HCT116 (cell line): Measurements from ENCODE around the gene WNT8B. TPM values are rescaled to one million over a fixed set of nuclear protein-coding genes. Genes with fewer than 3 reads are reported as not detected.

Source experiments
- ATAC-seq: fragments of 200-7000 bp; cut with Tn5 transposase; 2 replicates; pipeline ENCODE4 v1.9.1; 2020; ENCODE audit warnings: mild to moderate bottlenecking, moderate library complexity
- BruUV-seq: library from RNA; stranded (reverse); fragments of 400-500 nt; replicated peaks from 2 replicates; lab custom pipeline; 2021; lab: Mats Ljungman, UMichigan
- CTCF ChIA-PET: fragments of 300-600 bp; sonication (Branson Sonifier 250); formaldehyde crosslinking; loops from one replicate; lab custom pipeline; 2021; ENCODE audit warnings: antibody characterized with exemption; lab: Charles Lee
- POLR2A ChIA-PET: fragments of 300-600, 350-600 bp; sonication (Branson Sonifier 250); formaldehyde crosslinking; loops from one replicate; lab custom pipeline; 2021; ENCODE audit warnings: antibody characterized with exemption; lab: Charles Lee
- RAD21 ChIA-PET, 2 experiments: fragments of 300-600 bp; sonication (Branson Sonifier 250); formaldehyde crosslinking; loops; one replicate each; lab custom pipeline; 2023; ENCODE audit warnings: low total read pairs in 2 of 2; ENCODE audit not compliant: uncharacterized antibody in 2 of 2, unreplicated experiment in 2 of 2, low non-redundant PET in 1 of 2; lab: Charles Lee
- DNase-seq: peaks from one replicate; pipeline ENCODE4 v3.0.0-alpha.2; 2010; ENCODE audit warnings: low read depth, low spot score
- H2AFZ ChIP-seq: fragments of 200-600 bp; shearing (Covaris generic), sonication (generic); 2 replicates; pipeline ENCODE4 v1.6.1; 2017; ENCODE audit warnings: low read depth, mixed run types, mixed read lengths, antibody characterized with exemption, low read length; ENCODE audit not compliant: poor library complexity, severe bottlenecking
- H3K27ac ChIP-seq: 2 replicates; pipeline ENCODE4 v1.5.1; 2012; ENCODE audit warnings: low read depth, low read length
- H3K27me3 ChIP-seq: fragments of 200-600 bp; sonication (generic); 2 replicates; pipeline ENCODE4 v1.6.1; 2016; ENCODE audit warnings: mixed run types, low read length, mixed read lengths; ENCODE audit not compliant: insufficient read depth
- H3K36me3 ChIP-seq, 2 experiments: fragments of 200-500 bp in 1 of 2; fragments of 200-600 bp in 1 of 2; sonication (Bioruptor generic) in 1 of 2; sonication (generic) in 1 of 2; 2 replicates each; pipeline versions ENCODE4 v1.5.1 to v1.6.1; 2014 to 2016; ENCODE audit warnings: low read length in 2 of 2, inconsistent platforms in 1 of 2, mixed read lengths in 1 of 2, mixed run types in 1 of 2; ENCODE audit not compliant: insufficient read depth in 2 of 2, control insufficient read depth in 1 of 2
- H3K4me1 ChIP-seq, 2 experiments: fragments of 200-600 bp in 1 of 2; sonication (generic) in 1 of 2; 2 replicates each; pipeline versions ENCODE4 v1.5.1 to v1.6.1; 2012 to 2017; ENCODE audit warnings: low read length in 2 of 2, inconsistent platforms in 1 of 2, mild to moderate bottlenecking in 1 of 2, mixed read lengths in 1 of 2, mixed run types in 1 of 2, moderate library complexity in 1 of 2; ENCODE audit not compliant: insufficient read depth in 2 of 2, control insufficient read depth in 1 of 2
- H3K4me2 ChIP-seq: fragments of 200-600 bp; sonication (generic); 2 replicates; pipeline ENCODE4 v1.6.1; 2017; ENCODE audit warnings: mixed run types, low read length, mixed read lengths
- H3K4me3 ChIP-seq, 2 experiments: fragments of 200-600 bp in 1 of 2; sonication (generic) in 1 of 2; replicated peaks in 1 of 2; 2 replicates each; pipeline ENCODE4 v1.5.1; 2011 to 2016; ENCODE audit warnings: low read length in 2 of 2, control low read depth in 1 of 2, low read depth in 1 of 2, mild to moderate bottlenecking in 1 of 2, mixed read lengths in 1 of 2, mixed run types in 1 of 2
- H3K79me2 ChIP-seq: fragments of 200-600 bp; sonication (generic); 2 replicates; pipeline ENCODE4 v1.6.1; 2017; ENCODE audit warnings: mild to moderate bottlenecking, mixed run types, low read length, moderate library complexity, mixed read lengths; ENCODE audit not compliant: insufficient read depth
- H3K9ac ChIP-seq: fragments of 200-600 bp; sonication (generic); 2 replicates; pipeline ENCODE4 v1.6.1; 2016; ENCODE audit warnings: low read length, mixed read lengths
- H3K9me2 ChIP-seq: fragments of 200-600 bp; sonication (generic), shearing (Covaris generic); 2 replicates; pipeline ENCODE4 v1.6.1; 2017; ENCODE audit warnings: mixed run types, mild to moderate bottlenecking, moderate library complexity; ENCODE audit not compliant: insufficient read depth
- H3K9me3 ChIP-seq, 2 experiments: fragments of 200-500 bp in 1 of 2; fragments of 200-600 bp in 1 of 2; sonication (Bioruptor generic) in 1 of 2; sonication (generic) in 1 of 2; 2 replicates each; pipeline ENCODE4 v1.6.1; 2014 to 2017; ENCODE audit warnings: low read length in 2 of 2, mixed read lengths in 2 of 2, inconsistent platforms in 1 of 2, low read depth in 1 of 2, mild to moderate bottlenecking in 1 of 2, mixed run types in 1 of 2, moderate library complexity in 1 of 2; ENCODE audit not compliant: control insufficient read depth in 1 of 2, insufficient read depth in 1 of 2
- H4K20me1 ChIP-seq: fragments of 200-600 bp; sonication (generic), shearing (Covaris generic); 2 replicates; pipeline ENCODE4 v1.6.1; 2017; ENCODE audit warnings: mixed run types, mild to moderate bottlenecking, moderate library complexity; ENCODE audit not compliant: insufficient read depth
- CBX3 ChIP-seq: IDR thresholded peaks from 2 replicates; pipeline ENCODE4 v1.6.1; 2012; ENCODE audit warnings: low read depth
- CEBPB ChIP-seq: IDR thresholded peaks from 2 replicates; pipeline ENCODE4 v1.6.1; 2012; ENCODE audit warnings: low read depth
- EGR1 ChIP-seq: IDR thresholded peaks from 2 replicates; pipeline ENCODE4 v1.6.1; 2012; ENCODE audit warnings: low read depth
- EZH2 ChIP-seq: fragments of 200-600 bp; sonication (generic); IDR thresholded peaks from 2 replicates; pipeline ENCODE4 v1.6.1; 2017; ENCODE audit warnings: antibody characterized with exemption, mixed run types
- EZH2phosphoT487 ChIP-seq: fragments of 200-600 bp; IDR thresholded peaks from 2 replicates; pipeline ENCODE4 v1.6.1; 2018; ENCODE audit warnings: antibody characterized with exemption, borderline replicate concordance
- FOSL1 ChIP-seq: IDR thresholded peaks from 2 replicates; pipeline ENCODE4 v1.6.1; 2012; ENCODE audit warnings: low read depth
- JUND ChIP-seq: IDR thresholded peaks from 2 replicates; pipeline ENCODE4 v1.6.1; 2012
- POLR2AphosphoS5 ChIP-seq: IDR thresholded peaks from 2 replicates; pipeline ENCODE4 v1.6.1; 2011; ENCODE audit warnings: mild to moderate bottlenecking, low read depth, low read length, moderate library complexity
- REST ChIP-seq: IDR thresholded peaks from 2 replicates; pipeline ENCODE4 v1.6.1; 2012; ENCODE audit warnings: low read depth
- SIN3A ChIP-seq: IDR thresholded peaks from 2 replicates; pipeline ENCODE4 v1.6.1; 2012; ENCODE audit warnings: low read depth
- SP1 ChIP-seq: IDR thresholded peaks from 2 replicates; pipeline ENCODE4 v1.6.1; 2012; ENCODE audit warnings: low read depth
- SRF ChIP-seq: IDR thresholded peaks from 2 replicates; pipeline ENCODE4 v1.6.1; 2012; ENCODE audit warnings: low read depth
- TCF7L2 ChIP-seq: IDR thresholded peaks from 2 replicates; pipeline ENCODE4 v1.7.0; 2011; ENCODE audit warnings: borderline replicate concordance, inconsistent platforms; ENCODE audit not compliant: insufficient read depth, insufficient read length; ENCODE audit errors: extremely low read depth
- YY1 ChIP-seq: IDR thresholded peaks from 2 replicates; pipeline ENCODE4 v1.6.1; 2011; ENCODE audit warnings: low read length, low read depth, moderate library complexity, mild to moderate bottlenecking; ENCODE audit not compliant: insufficient replicate concordance; ENCODE audit errors: extremely low read depth
- ZFX ChIP-seq: fragments of 450-650 bp; IDR thresholded peaks from 2 replicates; pipeline ENCODE4 v1.6.1; 2017
- intact Hi-C: fragments of 100-400 bp; cut with micrococcal nuclease; formaldehyde crosslinking; loops from 2 replicates; pipeline ENCODE4 v1.10.0; 2022
- total RNA-seq: library from RNA; stranded (reverse); gene quantifications from one replicate; pipeline ENCODE4 v1.2.1, GENCODE V29; 2021; ENCODE audit not compliant: unreplicated experiment

WNT8B gene
- total RNA-seq, 1 experiment from 2014 or later = not detected

- intact Hi-C loops = no loop called here
- peak overlapping the region; percentile 50 for H2AFZ ChIP-seq
- peaks cover 45% of the 10 kb centered on the region for H3K79me2 ChIP-seq
- no peaks in the 10 kb centered on the region for H3K9me2 ChIP-seq
- peak overlapping the region; percentile 79 for H3K27ac ChIP-seq
- H3K4me2 ChIP-seq = peak overlapping the region; percentile 73
- ATAC-seq (no peak), DNase-seq (no peak)
- peaks cover 28 to 32% of the 10 kb centered on the region in 2 experiments for H3K36me3 ChIP-seq
- H3K4me3 ChIP-seq = peak overlapping the region; percentile 77 to 94
- no peaks in the 10 kb centered on the region for H4K20me1 ChIP-seq
- TF ChIP-seq EZH2 = no peak
- no peak for TF ChIP-seq FOSL1
- no peak; the same call in 1 of the 2 replicates for TF ChIP-seq ZFX
- TF ChIP-seq EGR1 = no peak
- TF ChIP-seq, all 23 proteins: peak for 0
- RAD21 ChIA-PET = no interaction called here
- no TSS peak for BruUV-seq
- Histone ChIP-seq H3K4me1 (peaks cover 7 to 18% of the 10 kb centered on the region in 2 experiments; a peak in 3 of 4 replicates), H3K9ac (peak overlapping the region; percentile 91), H3K27me3 (no peaks in the 10 kb centered on the region), H3K9me3 (no peaks in the 10 kb centered on the region)
- POLR2A ChIA-PET = no interaction called here
- CTCF ChIA-PET = interaction anchor here (3.0 kb wide), 1 partner anchor 10 kb away, joined by 21 read pairs; no protein-coding TSS in a partner anchor
Measured at GRCh38 chr10:100528921-100529474, 66.2 kb downstream of the WNT8B start.

GRCh38 chr10:100529475-100530298 lies 66.9 kb downstream of the WNT8B start, which contains the start of gene NDUFB8:
NDUFB8 (minus strand) TSS chr10:100529871; CDS start chr10:100529851, 20 bp downstream.
- peaks cover 22 to 25% of the 10 kb centered on the region in 2 experiments for H3K36me3 ChIP-seq
- ChIA-PET POLR2A (no interaction called here), RAD21 (no interaction called here), CTCF (interaction anchor here (2.0 kb wide), 2 partner anchors 11 to 349 kb away, joined by 5 to 14 read pairs; no protein-coding TSS in a partner anchor)
- peak within 1 kb of the TSS; percentile 79 for H3K27ac ChIP-seq
- peak within 1 kb of the TSS; percentile 50 for H2AFZ ChIP-seq
- H3K4me1 ChIP-seq = peaks cover 7 to 18% of the 10 kb centered on the region in 2 experiments; a peak in 3 of 4 replicates
- peak within 1 kb of the TSS; percentile 77 to 94 for H3K4me3 ChIP-seq
- peak within 1 kb of the TSS; percentile 91 for H3K9ac ChIP-seq
- intact Hi-C loops = no loop called here
- H4K20me1 ChIP-seq = no peaks in the 10 kb centered on the region
- H3K9me3 ChIP-seq = no peaks in the 10 kb centered on the region
- ATAC-seq (peak; percentile 88), DNase-seq (peak; percentile 81)
- H3K79me2 ChIP-seq = peaks cover 45% of the 10 kb centered on the region
- BruUV-seq = no TSS peak
- no peaks in the 10 kb centered on the region for H3K9me2 ChIP-seq
- no peaks in the 10 kb centered on the region for H3K27me3 ChIP-seq
- H3K4me2 ChIP-seq = peak within 1 kb of the TSS; percentile 73
- TF ChIP-seq REST = no peak
- TF ChIP-seq POLR2AphosphoS5 = peak; percentile 95
- no peak for TF ChIP-seq SRF
- TF ChIP-seq SIN3A = peak; percentile 75; the same call in 1 of the 2 replicates
- peak; percentile 21 for TF ChIP-seq TCF7L2
- no peak for TF ChIP-seq CEBPB
- TF ChIP-seq FOSL1 = no peak
- TF ChIP-seq SP1 = peak; percentile 46; the same call in 1 of the 2 replicates
- TF ChIP-seq ZFX = peak; percentile 70
- no peak for TF ChIP-seq JUND
- TF ChIP-seq EZH2phosphoT487 = no peak
- TF ChIP-seq EZH2 = no peak
- TF ChIP-seq YY1 = peak; percentile 96
- no peak for TF ChIP-seq CBX3
